Gastrocnemius medialis (tissue), 4 donors: Measurements from ENCODE around the gene NCS1. TPM values are rescaled to one million over a fixed set of nuclear protein-coding genes. Genes with fewer than 3 reads are reported as not detected.

Source experiments
- ATAC-seq, 2 donors: fragments of 150-250 bp; one replicate each; pipeline ENCODE4 v1.9.1; 2016
- DNase-seq, 2 donors: peaks; one replicate each; pipeline ENCODE4 v3.0.0-alpha.2; 2019
- H3K27ac ChIP-seq, 4 donors: fragments of 200-600 bp; sonication (generic); 1 replicate in 1 of 4; 2 replicates in 3 of 4; pipeline ENCODE4 v1.5.1; 2016 to 2018; ENCODE audit warnings: mild to moderate bottlenecking in 2 of 4, moderate library complexity in 1 of 4
- H3K27me3 ChIP-seq, 3 donors: fragments of 200-600 bp; sonication (generic) in 2 of 3; 1 replicate in 1 of 3; 2 replicates in 2 of 3; pipeline versions ENCODE4 v1.5.1 to v1.6.0; 2016 to 2019; ENCODE audit warnings: mild to moderate bottlenecking in 1 of 3, moderate library complexity in 1 of 3
- H3K36me3 ChIP-seq, 2 donors: fragments of 200-600 bp; sonication (generic) in 1 of 2; one replicate each; pipeline ENCODE4 v1.5.1; 2017 to 2018
- H3K4me1 ChIP-seq, 2 donors: fragments of 200-600 bp; sonication (generic) in 1 of 2; one replicate each; pipeline ENCODE4 v1.5.1; 2016 to 2017; ENCODE audit warnings: mild to moderate bottlenecking in 2 of 2
- H3K4me3 ChIP-seq, 4 donors: fragments of 200-600 bp; sonication (generic) in 3 of 4; 1 replicate in 1 of 4; 2 replicates in 3 of 4; pipeline ENCODE4 v1.5.1; 2016 to 2019; ENCODE audit warnings: mild to moderate bottlenecking in 2 of 4
- H3K9me3 ChIP-seq, 3 donors: fragments of 200-600 bp; sonication (generic) in 2 of 3; 1 replicate in 1 of 3; 2 replicates in 2 of 3; pipeline ENCODE4 v1.5.1; 2016 to 2019
- POLR2A ChIP-seq, 2 donors: fragments of 450-650 bp; IDR thresholded peaks; one replicate each; pipeline ENCODE4 v1.6.1; 2017; ENCODE audit warnings: antibody characterized with exemption in 2 of 2, mild to moderate bottlenecking in 2 of 2, moderate library complexity in 2 of 2
- in situ Hi-C, 4 donors: fragments of 200-750 bp; cut with MboI; loops; one replicate each; pipeline versions ENCODE4 v1.15.0 to v1.8.0; 2017; ENCODE audit warnings: low sequenced_read_pairs in 4 of 4
- intact Hi-C: fragments of 100-400 bp; cut with DNase I; formaldehyde crosslinking; loops from one replicate; pipeline ENCODE4 v1.15.1; 2023; ENCODE audit warnings: low total_unique reads
- total RNA-seq, 4 donors: library from RNA; depleted of rRNA; stranded (reverse); fragments of >200 nt; gene quantifications; one replicate each; pipeline versions ENCODE4 v1.1.0 to v1.2.3, GENCODE V29; 2016
- TF ChIP-seq, protein P1 (sequence below), 5 experiments: fragments of 450-650 bp in 3 of 5; fragments of 200-600 bp in 2 of 5; sonication (generic) in 2 of 5; IDR thresholded peaks in 4 of 5; conservative IDR thresholded peaks in 1 of 5; 1 replicate in 4 of 5; 2 replicates in 1 of 5; pipeline ENCODE4 v1.5.1; 2016 to 2019; ENCODE audit warnings: antibody characterized with exemption in 5 of 5, mild to moderate bottlenecking in 3 of 5, moderate library complexity in 3 of 5

NCS1 gene
- total RNA-seq, 4 donors from 2014 or later = 2.1 to 4.6 (median 2.5) TPM

- no peaks in the 10 kb centered on the region for H3K36me3 ChIP-seq
- H3K9me3 ChIP-seq = no peaks in the 10 kb centered on the region
- no peaks in the 10 kb centered on the region for H3K4me1 ChIP-seq
- in situ Hi-C loops (no loop called here), intact Hi-C loops (no loop called here)
- DNase-seq (no peak), ATAC-seq (no peak)
- no peak overlapping the region for H3K27ac ChIP-seq
- H3K4me3 ChIP-seq = no peak overlapping the region
- H3K27me3 ChIP-seq = peaks cover 0 to 6% (median 4%) of the 10 kb centered on the region in 3 donors
- no peak for TF ChIP-seq POLR2A (IDR thresholded peaks at IDR 0.05)
- TF ChIP-seq, protein P1, sequence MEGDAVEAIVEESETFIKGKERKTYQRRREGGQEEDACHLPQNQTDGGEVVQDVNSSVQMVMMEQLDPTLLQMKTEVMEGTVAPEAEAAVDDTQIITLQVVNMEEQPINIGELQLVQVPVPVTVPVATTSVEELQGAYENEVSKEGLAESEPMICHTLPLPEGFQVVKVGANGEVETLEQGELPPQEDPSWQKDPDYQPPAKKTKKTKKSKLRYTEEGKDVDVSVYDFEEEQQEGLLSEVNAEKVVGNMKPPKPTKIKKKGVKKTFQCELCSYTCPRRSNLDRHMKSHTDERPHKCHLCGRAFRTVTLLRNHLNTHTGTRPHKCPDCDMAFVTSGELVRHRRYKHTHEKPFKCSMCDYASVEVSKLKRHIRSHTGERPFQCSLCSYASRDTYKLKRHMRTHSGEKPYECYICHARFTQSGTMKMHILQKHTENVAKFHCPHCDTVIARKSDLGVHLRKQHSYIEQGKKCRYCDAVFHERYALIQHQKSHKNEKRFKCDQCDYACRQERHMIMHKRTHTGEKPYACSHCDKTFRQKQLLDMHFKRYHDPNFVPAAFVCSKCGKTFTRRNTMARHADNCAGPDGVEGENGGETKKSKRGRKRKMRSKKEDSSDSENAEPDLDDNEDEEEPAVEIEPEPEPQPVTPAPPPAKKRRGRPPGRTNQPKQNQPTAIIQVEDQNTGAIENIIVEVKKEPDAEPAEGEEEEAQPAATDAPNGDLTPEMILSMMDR (IDR thresholded peaks at IDR 0.05 in 4 of 5, conservative IDR thresholded peaks at IDR 0.05 in 1 of 5) = no peak
Measured at GRCh38 chr9:130209422-130209821, 37.2 kb downstream of the NCS1 start.

DNA sequence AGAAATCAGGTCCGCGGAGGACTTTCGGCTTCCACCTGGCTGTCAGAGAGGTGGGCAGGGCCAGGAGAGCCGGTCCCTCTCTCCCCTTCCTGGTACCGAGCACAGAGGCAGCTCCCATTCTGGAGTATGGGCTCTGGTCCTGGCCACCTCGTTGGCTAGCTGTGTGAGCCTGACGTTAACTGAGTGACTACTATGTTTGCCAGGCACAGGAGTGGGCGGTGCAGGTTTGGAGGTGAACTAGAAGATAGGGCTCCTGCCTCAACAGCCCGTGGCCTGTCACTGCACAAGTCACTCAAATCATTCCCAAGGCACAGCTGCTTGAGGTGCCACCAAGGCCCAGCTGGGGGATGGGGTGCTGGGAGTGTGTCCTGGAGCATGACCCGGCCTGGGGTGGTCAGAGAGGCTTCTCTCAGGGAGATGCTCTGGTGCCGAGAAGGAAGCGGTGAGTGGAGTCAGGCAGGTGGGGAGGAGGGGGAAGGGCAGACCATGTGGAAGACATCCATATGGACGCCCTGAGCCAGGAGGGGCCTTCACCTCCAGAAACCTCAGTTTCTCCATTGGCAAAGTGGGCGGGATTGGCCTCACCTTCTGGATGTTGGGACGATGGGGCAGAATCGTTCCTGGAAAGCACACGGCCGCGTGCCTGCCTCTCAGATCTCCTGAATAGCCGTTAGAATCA, 39.5 kb downstream of the NCS1 start:
- no peak overlapping the region for H3K4me3 ChIP-seq
- H3K27me3 ChIP-seq = peaks cover 0 to 6% (median 4%) of the 10 kb centered on the region in 3 donors
- H3K9me3 ChIP-seq = no peaks in the 10 kb centered on the region
- DNase-seq (no peak), ATAC-seq (no peak)
- TF ChIP-seq POLR2A (IDR thresholded peaks at IDR 0.05) = no peak
- TF ChIP-seq, protein P1 (IDR thresholded peaks at IDR 0.05 in 4 of 5, conservative IDR thresholded peaks at IDR 0.05 in 1 of 5) = no peak
- H3K4me1 ChIP-seq = no peaks in the 10 kb centered on the region
- intact Hi-C loops = no loop called here
- in situ Hi-C loops = no loop called here
- no peaks in the 10 kb centered on the region for H3K36me3 ChIP-seq
- no peak overlapping the region for H3K27ac ChIP-seq

- Histone ChIP-seq H3K4me3 (no peak overlapping the region), H3K36me3 (no peaks in the 10 kb centered on the region), H3K27ac (no peak overlapping the region), H3K4me1 (no peaks in the 10 kb centered on the region), H3K27me3 (peaks cover 0 to 6% (median 4%) of the 10 kb centered on the region in 3 donors), H3K9me3 (no peaks in the 10 kb centered on the region)
- no peak for DNase-seq
- in situ Hi-C loops (no loop called here), intact Hi-C loops (no loop called here)
- no peak for TF ChIP-seq POLR2A (IDR thresholded peaks at IDR 0.05)
- TF ChIP-seq, protein P1 (IDR thresholded peaks at IDR 0.05 in 4 of 5, conservative IDR thresholded peaks at IDR 0.05 in 1 of 5) = no peak
- no peak for ATAC-seq
Measured at GRCh38 chr9:130212543-130213297, 40.5 kb downstream of the NCS1 start.

- intact Hi-C loops = no loop called here
- Histone ChIP-seq H3K9me3 (no peaks in the 10 kb centered on the region), H3K27ac (no peak overlapping the region), H3K4me1 (no peaks in the 10 kb centered on the region), H3K27me3 (peaks cover 0 to 2% (median under 1%) of the 10 kb centered on the region in 3 donors), H3K4me3 (no peak overlapping the region), H3K36me3 (no peaks in the 10 kb centered on the region)
- in situ Hi-C loops = no loop called here
- ATAC-seq (no peak), DNase-seq (no peak)
- TF ChIP-seq, protein P1 (IDR thresholded peaks at IDR 0.05 in 4 of 5, conservative IDR thresholded peaks at IDR 0.05 in 1 of 5) = no peak
- TF ChIP-seq POLR2A (IDR thresholded peaks at IDR 0.05) = no peak
Measured at GRCh38 chr9:130213911-130214761, 41.9 kb downstream of the NCS1 start.
